HEK293 (cell line): ENCODE data around the gene KCTD15.

Source experiments
- EGR2 ChIP-seq: fragments of 450-650 bp; formaldehyde crosslinking; IDR thresholded peaks from 2 replicates; pipeline ENCODE4 v1.5.1; 2016; ENCODE audit warnings: low read depth, missing biosample characterization, missing genetic modification characterization
- ELK4 ChIP-seq: IDR thresholded peaks from 2 replicates; pipeline ENCODE4 v1.6.1; 2011; ENCODE audit warnings: mild to moderate bottlenecking, low read depth, low read length, borderline replicate concordance
- GLI2 ChIP-seq: fragments of 450-650 bp; formaldehyde crosslinking; IDR thresholded peaks from 2 replicates; pipeline ENCODE4; 2017; ENCODE audit warnings: missing biosample characterization, missing genetic modification characterization, low read depth, borderline replicate concordance
- GLIS1 ChIP-seq: fragments of 450-650 bp; formaldehyde crosslinking; IDR thresholded peaks from 2 replicates; pipeline ENCODE4 v1.5.1; 2016; ENCODE audit warnings: missing biosample characterization, missing genetic modification characterization
- HOXA7 ChIP-seq: sonication (generic); formaldehyde crosslinking; IDR thresholded peaks from 2 replicates; pipeline ENCODE4 v1.8.1; 2022; ENCODE audit warnings: missing genetic modification reagents, borderline replicate concordance
- MEIS1 ChIP-seq: sonication (generic); formaldehyde crosslinking; IDR thresholded peaks from 2 replicates; pipeline ENCODE4 v1.8.1; 2022; ENCODE audit warnings: missing genetic modification reagents, mild to moderate bottlenecking, borderline replicate concordance
- MZF1 ChIP-seq: fragments of 450-650 bp; formaldehyde crosslinking; IDR thresholded peaks from 2 replicates; pipeline ENCODE4 v1.5.1; 2017; ENCODE audit warnings: missing biosample characterization, missing genetic modification characterization, borderline replicate concordance
- PATZ1 ChIP-seq: fragments of 450-650 bp; formaldehyde crosslinking; IDR thresholded peaks from 2 replicates; pipeline ENCODE4 v1.5.1; 2016; ENCODE audit warnings: missing biosample characterization, missing genetic modification characterization
- SP3 ChIP-seq: fragments of 450-650 bp; formaldehyde crosslinking; IDR thresholded peaks from 2 replicates; pipeline ENCODE4 v1.5.1; 2016; ENCODE audit warnings: missing biosample characterization, missing genetic modification characterization
- TCF7L2 ChIP-seq: IDR thresholded peaks from 2 replicates; pipeline ENCODE4 v1.6.1; 2011; ENCODE audit warnings: low read depth, mild to moderate bottlenecking, inconsistent platforms, low read length, moderate library complexity, borderline replicate concordance
- TSHZ1 ChIP-seq: fragments of 450-650 bp; formaldehyde crosslinking; IDR thresholded peaks from 2 replicates; pipeline ENCODE4 v1.5.1; 2016; ENCODE audit warnings: missing biosample characterization, missing genetic modification characterization, borderline replicate concordance
- ZBTB7A ChIP-seq: fragments of 450-650 bp; formaldehyde crosslinking; IDR thresholded peaks from 2 replicates; pipeline ENCODE4 v1.5.1; 2016; ENCODE audit warnings: low read depth, missing biosample characterization, missing genetic modification characterization
- ZFP41 ChIP-seq: fragments of 450-650 bp; formaldehyde crosslinking; IDR thresholded peaks from 2 replicates; pipeline ENCODE4 v1.5.1; 2016; ENCODE audit warnings: missing biosample characterization, missing genetic modification characterization, borderline replicate concordance
- ZNF10 ChIP-seq: fragments of 450-650 bp; formaldehyde crosslinking; IDR thresholded peaks from 2 replicates; pipeline ENCODE4 v1.5.1; 2017; ENCODE audit warnings: missing biosample characterization, missing genetic modification characterization
- ZNF16 ChIP-seq: fragments of 450-650 bp; formaldehyde crosslinking; IDR thresholded peaks from 2 replicates; pipeline ENCODE4 v1.5.1; 2016; ENCODE audit warnings: low read depth, missing biosample characterization, missing genetic modification characterization
- ZNF169 ChIP-seq: fragments of 450-650 bp; formaldehyde crosslinking; IDR thresholded peaks from 2 replicates; pipeline ENCODE4 v1.5.1; 2016; ENCODE audit warnings: missing biosample characterization, missing genetic modification characterization
- ZNF214 ChIP-seq: fragments of 450-650 bp; formaldehyde crosslinking; IDR thresholded peaks from 2 replicates; pipeline ENCODE4 v1.5.1; 2017; ENCODE audit warnings: missing biosample characterization, mild to moderate bottlenecking, missing genetic modification characterization, borderline replicate concordance
- ZNF23 ChIP-seq: fragments of 450-650 bp; formaldehyde crosslinking; IDR thresholded peaks from 2 replicates; pipeline ENCODE4 v1.5.1; 2016; ENCODE audit warnings: missing biosample characterization, missing genetic modification characterization, borderline replicate concordance
- ZNF239 ChIP-seq: fragments of 450-650 bp; formaldehyde crosslinking; IDR thresholded peaks from 2 replicates; pipeline ENCODE4 v1.5.1; 2016; ENCODE audit warnings: missing biosample characterization, missing genetic modification characterization
- ZNF324 ChIP-seq: fragments of 450-650 bp; formaldehyde crosslinking; IDR thresholded peaks from 2 replicates; pipeline ENCODE4 v1.5.1; 2016; ENCODE audit warnings: missing biosample characterization, missing genetic modification characterization
- ZNF37A ChIP-seq: fragments of 450-650 bp; IDR thresholded peaks from 2 replicates; pipeline ENCODE4 v1.5.1; 2018; ENCODE audit warnings: missing biosample characterization, missing genetic modification characterization
- ZNF391 ChIP-seq: fragments of 450-650 bp; formaldehyde crosslinking; IDR thresholded peaks from 2 replicates; pipeline ENCODE4 v1.5.1; 2016; ENCODE audit warnings: low read depth, missing biosample characterization, missing genetic modification characterization, borderline replicate concordance
- ZNF423 ChIP-seq: fragments of 450-650 bp; formaldehyde crosslinking; IDR thresholded peaks from 2 replicates; pipeline ENCODE4 v1.5.1; 2016; ENCODE audit warnings: missing biosample characterization, missing genetic modification characterization
- ZNF426 ChIP-seq: fragments of 450-650 bp; formaldehyde crosslinking; IDR thresholded peaks from 2 replicates; pipeline ENCODE4 v1.5.1; 2017; ENCODE audit warnings: missing biosample characterization, missing genetic modification characterization, mild to moderate bottlenecking, inconsistent platforms, moderate library complexity
- ZNF501 ChIP-seq: fragments of 450-650 bp; formaldehyde crosslinking; IDR thresholded peaks from 2 replicates; pipeline ENCODE4 v1.5.1; 2016; ENCODE audit warnings: missing biosample characterization, missing genetic modification characterization
- ZNF548 ChIP-seq: fragments of 450-650 bp; formaldehyde crosslinking; IDR thresholded peaks from 2 replicates; pipeline ENCODE4 v1.5.1; 2016; ENCODE audit warnings: missing biosample characterization, missing genetic modification characterization
- ZNF555 ChIP-seq: fragments of 450-650 bp; formaldehyde crosslinking; conservative IDR thresholded peaks from 2 replicates; pipeline ENCODE4 v1.5.1; 2017; ENCODE audit warnings: missing biosample characterization, mild to moderate bottlenecking, missing genetic modification characterization, inconsistent platforms
- ZNF626 ChIP-seq: fragments of 450-650 bp; sonication (Bioruptor Pico); formaldehyde crosslinking; IDR thresholded peaks from 2 replicates; pipeline ENCODE4 v1.5.1; 2018; ENCODE audit warnings: missing biosample characterization, missing genetic modification characterization, inconsistent platforms
- TF ChIP-seq, protein P1 (sequence below): fragments of 450-650 bp; formaldehyde crosslinking; IDR thresholded peaks from 2 replicates; pipeline ENCODE4 v1.5.1; 2016; ENCODE audit warnings: missing biosample characterization, missing genetic modification characterization

The KCTD15 gene

DNA sequence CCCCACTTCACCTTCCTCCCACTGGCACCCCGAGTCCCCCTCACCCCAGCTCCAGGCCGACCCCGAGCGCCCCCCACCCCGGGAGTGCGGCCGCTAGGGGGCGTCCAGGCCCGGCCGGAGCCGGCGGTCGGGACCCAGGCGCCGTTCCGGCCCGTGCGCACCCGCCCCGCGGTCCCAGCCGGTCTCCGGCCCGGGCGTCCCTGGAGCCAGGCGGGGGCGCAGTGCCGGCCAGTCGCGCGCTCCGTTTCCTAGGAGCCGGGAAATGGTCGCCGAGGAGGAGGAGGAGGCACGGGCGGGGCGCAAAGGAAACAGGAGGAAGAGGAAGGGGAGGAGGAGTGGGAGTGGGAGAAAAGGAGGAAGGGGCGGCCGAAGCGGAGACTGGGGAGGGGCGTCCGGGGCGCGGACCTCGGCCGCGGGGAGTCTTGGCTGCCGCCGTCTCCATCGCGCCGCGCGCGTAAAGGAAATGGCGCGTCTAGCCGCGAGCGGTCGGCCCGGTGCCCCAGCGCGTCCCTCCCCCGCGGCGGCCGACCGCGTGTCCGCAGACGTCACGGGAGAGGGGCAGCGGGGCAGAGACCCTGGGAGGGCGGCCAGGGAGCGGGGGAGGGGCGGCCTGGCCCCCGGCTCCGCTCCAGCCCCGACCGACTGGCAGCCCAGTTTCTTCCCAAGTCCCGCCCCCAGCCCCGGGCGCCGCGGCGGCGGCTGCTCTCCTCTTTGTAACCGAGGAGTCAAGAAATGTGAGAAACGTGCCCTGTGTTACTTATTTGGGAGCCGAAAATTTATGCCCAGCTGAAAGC lies 1.1 kb upstream of the KCTD15 start (continued):
- no peak; the same call in 1 of the 2 replicates for TF ChIP-seq HOXA7 (CRISPR knock-in tag)
- TF ChIP-seq ZNF10 (tag by site-specific recombination), result peak; percentile 9; the same call in 1 of the 2 replicates
- TF ChIP-seq ZNF169, result peak; percentile 56; the same call in 1 of the 2 replicates
- peak; percentile 85 for TF ChIP-seq ZBTB7A (tag by site-specific recombination)
- TF ChIP-seq PATZ1 (tag by site-specific recombination), result peak; percentile 99
- peak; percentile 11; the same call in 1 of the 2 replicates for TF ChIP-seq ZNF324
- no peak for TF ChIP-seq ZNF501 (tag by site-specific recombination)
- 0 out of 2 replicates have a peak, but pooled peaks have one; percentile 28 for TF ChIP-seq ZNF23
- TF ChIP-seq ZNF37A (tag by site-specific recombination), result no peak; the same call in 1 of the 2 replicates
- peak; percentile 72; the same call in 1 of the 2 replicates for TF ChIP-seq ZNF239 (tag by site-specific recombination)
- TF ChIP-seq ZNF555 (tag by site-specific recombination), result no peak
- TF ChIP-seq ELK4, result no peak
- TF ChIP-seq, protein P1, sequence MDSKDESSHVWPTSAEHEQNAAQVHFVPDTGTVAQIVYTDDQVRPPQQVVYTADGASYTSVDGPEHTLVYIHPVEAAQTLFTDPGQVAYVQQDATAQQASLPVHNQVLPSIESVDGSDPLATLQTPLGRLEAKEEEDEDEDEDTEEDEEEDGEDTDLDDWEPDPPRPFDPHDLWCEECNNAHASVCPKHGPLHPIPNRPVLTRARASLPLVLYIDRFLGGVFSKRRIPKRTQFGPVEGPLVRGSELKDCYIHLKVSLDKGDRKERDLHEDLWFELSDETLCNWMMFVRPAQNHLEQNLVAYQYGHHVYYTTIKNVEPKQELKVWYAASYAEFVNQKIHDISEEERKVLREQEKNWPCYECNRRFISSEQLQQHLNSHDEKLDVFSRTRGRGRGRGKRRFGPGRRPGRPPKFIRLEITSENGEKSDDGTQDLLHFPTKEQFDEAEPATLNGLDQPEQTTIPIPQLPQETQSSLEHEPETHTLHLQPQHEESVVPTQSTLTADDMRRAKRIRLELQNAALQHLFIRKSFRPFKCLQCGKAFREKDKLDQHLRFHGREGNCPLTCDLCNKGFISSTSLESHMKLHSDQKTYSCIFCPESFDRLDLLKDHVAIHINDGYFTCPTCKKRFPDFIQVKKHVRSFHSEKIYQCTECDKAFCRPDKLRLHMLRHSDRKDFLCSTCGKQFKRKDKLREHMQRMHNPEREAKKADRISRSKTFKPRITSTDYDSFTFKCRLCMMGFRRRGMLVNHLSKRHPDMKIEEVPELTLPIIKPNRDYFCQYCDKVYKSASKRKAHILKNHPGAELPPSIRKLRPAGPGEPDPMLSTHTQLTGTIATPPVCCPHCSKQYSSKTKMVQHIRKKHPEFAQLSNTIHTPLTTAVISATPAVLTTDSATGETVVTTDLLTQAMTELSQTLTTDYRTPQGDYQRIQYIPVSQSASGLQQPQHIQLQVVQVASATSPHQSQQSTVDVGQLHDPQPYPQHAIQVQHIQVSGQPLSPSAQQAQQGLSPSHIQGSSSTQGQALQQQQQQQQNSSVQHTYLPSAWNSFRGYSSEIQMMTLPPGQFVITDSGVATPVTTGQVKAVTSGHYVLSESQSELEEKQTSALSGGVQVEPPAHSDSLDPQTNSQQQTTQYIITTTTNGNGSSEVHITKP (tag by site-specific recombination), result peak; percentile 40
- TF ChIP-seq TSHZ1, result no peak
- TF ChIP-seq ZNF391 (tag by site-specific recombination), result peak; percentile 68; the same call in 1 of the 2 replicates
- TF ChIP-seq ZNF16, result peak; percentile 7; the same call in 1 of the 2 replicates
- no peak for TF ChIP-seq MEIS1
- TF ChIP-seq SP3 (tag by site-specific recombination), result peak; percentile 99
- peak; percentile 79; the same call in 1 of the 2 replicates for TF ChIP-seq ZNF423 (tag by site-specific recombination)
- TF ChIP-seq GLI2, result peak; percentile 72
- TF ChIP-seq ZFP41, result no peak
- TF ChIP-seq MZF1 (tag by site-specific recombination), result peak; percentile 71
- TF ChIP-seq ZNF626 (tag by site-specific recombination), result 0 out of 2 replicates have a peak, but pooled peaks have one; percentile 6
- peak; percentile 95 for TF ChIP-seq EGR2 (tag by site-specific recombination)
- TF ChIP-seq ZNF548 (tag by site-specific recombination), result no peak
- peak; percentile 99 for TF ChIP-seq GLIS1 (tag by site-specific recombination)
- TF ChIP-seq ZNF214 (tag by site-specific recombination), result no peak
- TF ChIP-seq TCF7L2, result peak; percentile 90
- no peak for TF ChIP-seq ZNF426 (tag by site-specific recombination)
